GM18499 (cell line): ENCODE results near the gene INF2.
"Not testable (repeated sequence)": the region's sequence is repeated elsewhere in the genome, so short reads cannot be mapped to it uniquely, and the experiment has no call there.

Experiments used
- ATAC-seq: cut with Tn5 transposase; IDR thresholded peaks from one replicate; pipeline ENCODE4 v1.9.1; 2021; ENCODE audit warnings: moderate number of reproducible peaks; ENCODE audit not compliant: insufficient read depth, unreplicated experiment

INF2 gene

GRCh38 chr14:104689109-104689880, at the start of gene INF2:
TSS of gene INF2 (plus strand) at chr14:104689618. CDS start at chr14:104701366, 11,748 bp downstream.
- ATAC-seq: no peak

GRCh38 chr14:104639885-104640548, 49.4 kb upstream of the INF2 start:
- no peak for ATAC-seq

- no peak for ATAC-seq
Measured at GRCh38 chr14:104640681-104641080, 48.7 kb upstream of the INF2 start.

- ATAC-seq: no peak
Measured at GRCh38 chr14:104641753-104642539, 47.5 kb upstream of the INF2 start.

GRCh38 chr14:104642540-104642868, 46.9 kb upstream of the INF2 start:
- no peak for ATAC-seq

- no peak for ATAC-seq
Measured at GRCh38 chr14:104643306-104643705, 46.1 kb upstream of the INF2 start.

GRCh38 chr14:104644091-104644635, 45.3 kb upstream of the INF2 start:
- ATAC-seq: no peak

- no peak for ATAC-seq
Measured at GRCh38 chr14:104644656-104645378, 44.6 kb upstream of the INF2 start.

GRCh38 chr14:104647467-104648043, 41.9 kb upstream of the INF2 start:
- no peak for ATAC-seq

GRCh38 chr14:104650057-104650980, 39.1 kb upstream of the INF2 start:
- no peak for ATAC-seq

- ATAC-seq: no peak
Measured at GRCh38 chr14:104650981-104651875, 38.2 kb upstream of the INF2 start.

GRCh38 chr14:104651876-104652260, 37.5 kb upstream of the INF2 start:
- ATAC-seq: no peak

- ATAC-seq: no peak
Measured at GRCh38 chr14:104652386-104652785, 37.0 kb upstream of the INF2 start.

- ATAC-seq: not testable (repeated sequence)
Measured at GRCh38 chr14:104653130-104653920, 36.1 kb upstream of the INF2 start.

GRCh38 chr14:104654119-104654518, 35.3 kb upstream of the INF2 start:
- ATAC-seq: no peak

GRCh38 chr14:104655128-104655848, 34.1 kb upstream of the INF2 start:
- ATAC-seq: no peak
